Measurements from ENCODE around the gene FGF12. TPM values are rescaled to one million over a fixed set of nuclear protein-coding genes. Genes with fewer than 3 reads are reported as not detected.

Gene FGF12
- total RNA-seq, 1 experiment from 2014 or later: 0.07 TPM

GRCh38 chr3:192642651-192643050, 84.7 kb downstream of the FGF12 start:
- Histone ChIP-seq H3K36me3 (ENCODE audit: control insufficient read depth in 1 of 2, insufficient read depth in 2 of 2, low read length in 2 of 2) (no peaks in the 10 kb centered on the region), H3K4me2 (ENCODE audit: low read length) (no peak overlapping the region), H3K27ac (ENCODE audit: low read depth, low read length) (no peak overlapping the region), H3K9ac (ENCODE audit: low read length) (no peak overlapping the region), H3K9me2 (ENCODE audit: insufficient read depth) (no peaks in the 10 kb centered on the region), H4K20me1 (ENCODE audit: insufficient read depth) (no peaks in the 10 kb centered on the region), H2AFZ (ENCODE audit: low read depth, low read length, poor library complexity, severe bottlenecking) (no peak overlapping the region), H3K4me1 (ENCODE audit: control insufficient read depth in 1 of 2, insufficient read depth in 2 of 2, low read length in 2 of 2) (no peaks in the 10 kb centered on the region), H3K4me3 (replicated peaks in 1 of 2; ENCODE audit: low read depth in 1 of 2, low read length in 2 of 2) (no peak overlapping the region), H3K27me3 (ENCODE audit: insufficient read depth, low read length) (peaks cover 34% of the 10 kb centered on the region), H3K9me3 (ENCODE audit: control insufficient read depth in 1 of 2, insufficient read depth in 1 of 2, low read depth in 1 of 2, low read length in 2 of 2) (no peaks in the 10 kb centered on the region), H3K79me2 (ENCODE audit: insufficient read depth, low read length) (no peaks in the 10 kb centered on the region)
- DNase-seq (ENCODE audit: low read depth, low spot score): no peak
- intact Hi-C loops (cut with micrococcal nuclease): no loop called here
- ChIA-PET POLR2A (no interaction called here), RAD21 (ENCODE audit: low non-redundant PET in 1 of 2, low total read pairs in 2 of 2, uncharacterized antibody in 2 of 2, unreplicated experiment in 2 of 2) (no interaction called here), CTCF (no interaction called here)
- BruUV-seq (replicated peaks): no TSS peak
- no peak for ATAC-seq
- TF ChIP-seq, protein P1, sequence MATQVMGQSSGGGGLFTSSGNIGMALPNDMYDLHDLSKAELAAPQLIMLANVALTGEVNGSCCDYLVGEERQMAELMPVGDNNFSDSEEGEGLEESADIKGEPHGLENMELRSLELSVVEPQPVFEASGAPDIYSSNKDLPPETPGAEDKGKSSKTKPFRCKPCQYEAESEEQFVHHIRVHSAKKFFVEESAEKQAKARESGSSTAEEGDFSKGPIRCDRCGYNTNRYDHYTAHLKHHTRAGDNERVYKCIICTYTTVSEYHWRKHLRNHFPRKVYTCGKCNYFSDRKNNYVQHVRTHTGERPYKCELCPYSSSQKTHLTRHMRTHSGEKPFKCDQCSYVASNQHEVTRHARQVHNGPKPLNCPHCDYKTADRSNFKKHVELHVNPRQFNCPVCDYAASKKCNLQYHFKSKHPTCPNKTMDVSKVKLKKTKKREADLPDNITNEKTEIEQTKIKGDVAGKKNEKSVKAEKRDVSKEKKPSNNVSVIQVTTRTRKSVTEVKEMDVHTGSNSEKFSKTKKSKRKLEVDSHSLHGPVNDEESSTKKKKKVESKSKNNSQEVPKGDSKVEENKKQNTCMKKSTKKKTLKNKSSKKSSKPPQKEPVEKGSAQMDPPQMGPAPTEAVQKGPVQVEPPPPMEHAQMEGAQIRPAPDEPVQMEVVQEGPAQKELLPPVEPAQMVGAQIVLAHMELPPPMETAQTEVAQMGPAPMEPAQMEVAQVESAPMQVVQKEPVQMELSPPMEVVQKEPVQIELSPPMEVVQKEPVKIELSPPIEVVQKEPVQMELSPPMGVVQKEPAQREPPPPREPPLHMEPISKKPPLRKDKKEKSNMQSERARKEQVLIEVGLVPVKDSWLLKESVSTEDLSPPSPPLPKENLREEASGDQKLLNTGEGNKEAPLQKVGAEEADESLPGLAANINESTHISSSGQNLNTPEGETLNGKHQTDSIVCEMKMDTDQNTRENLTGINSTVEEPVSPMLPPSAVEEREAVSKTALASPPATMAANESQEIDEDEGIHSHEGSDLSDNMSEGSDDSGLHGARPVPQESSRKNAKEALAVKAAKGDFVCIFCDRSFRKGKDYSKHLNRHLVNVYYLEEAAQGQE (IDR thresholded peaks at IDR 0.05; ENCODE audit: low read depth): no peak
- TF ChIP-seq ATF3 (IDR thresholded peaks at IDR 0.05) (no peak), EGR1 (IDR thresholded peaks at IDR 0.05; ENCODE audit: low read depth) (no peak), EZH2 (IDR thresholded peaks at IDR 0.05) (no peak), ZNF274 (IDR thresholded peaks at IDR 0.05; ENCODE audit: low read depth, low read length) (no peak), ZBTB33 (IDR thresholded peaks at IDR 0.05; ENCODE audit: extremely low read depth, insufficient replicate concordance, low read length) (no peak), YY1 (IDR thresholded peaks at IDR 0.05; ENCODE audit: extremely low read depth, insufficient replicate concordance, low read depth, low read length) (no peak), CEBPB (IDR thresholded peaks at IDR 0.05; ENCODE audit: low read depth) (no peak), ELF1 (IDR thresholded peaks at IDR 0.05; ENCODE audit: borderline replicate concordance, low read depth) (no peak), SP1 (IDR thresholded peaks at IDR 0.05; ENCODE audit: low read depth) (no peak), CBX3 (IDR thresholded peaks at IDR 0.05; ENCODE audit: low read depth) (no peak)
